Thoracic aorta (tissue), 2 donors: ENCODE measurements around the gene CREB5. TPM values are rescaled to one million over a fixed set of nuclear protein-coding genes. Genes with fewer than 3 reads are reported as not detected.

Experiments
- ATAC-seq: fragments of 150-250 bp; one replicate; pipeline ENCODE4 v1.8.0; 2017; ENCODE audit warnings: low read depth; ENCODE audit not compliant: insufficient number of reproducible peaks, low FRiP score
- DNase-seq: peaks from one replicate; pipeline ENCODE4 v3.0.0-alpha.2; 2020; ENCODE audit warnings: low spot score
- H3K27ac ChIP-seq, 2 donors: fragments of 200-600 bp; sonication (generic); 1 replicate in 1 of 2; 2 replicates in 1 of 2; pipeline ENCODE4 v1.5.1; 2016; ENCODE audit warnings: mild to moderate bottlenecking in 2 of 2, moderate library complexity in 2 of 2
- H3K27me3 ChIP-seq: fragments of 200-600 bp; sonication (generic); replicated peaks from 2 replicates; pipeline ENCODE4 v1.6.0; 2016; ENCODE audit warnings: mild to moderate bottlenecking; ENCODE audit not compliant: insufficient read depth
- H3K36me3 ChIP-seq: fragments of 200-600 bp; sonication (generic); one replicate; pipeline ENCODE4 v1.5.1; 2016
- H3K4me1 ChIP-seq, 2 donors: fragments of 200-600 bp; sonication (generic); 1 replicate in 1 of 2; 2 replicates in 1 of 2; pipeline versions ENCODE4 v1.5.1 to v1.6.0; 2016; ENCODE audit warnings: low read depth in 2 of 2, mild to moderate bottlenecking in 1 of 2; ENCODE audit not compliant: control insufficient read depth in 1 of 2
- H3K4me3 ChIP-seq: fragments of 200-600 bp; sonication (generic); 2 replicates; pipeline ENCODE4 v1.5.1; 2016; ENCODE audit warnings: mild to moderate bottlenecking
- H3K9me3 ChIP-seq: fragments of 200-600 bp; sonication (generic); 2 replicates; pipeline ENCODE4 v1.5.1; 2016
- CTCF ChIP-seq: fragments of 200-600 bp; sonication (generic); IDR thresholded peaks from one replicate; pipeline ENCODE4 v1.5.1; 2019; ENCODE audit warnings: antibody characterized with exemption
- total RNA-seq, 2 donors: library from RNA; depleted of rRNA; stranded (reverse); fragments of >200 nt; gene quantifications; one replicate each; pipeline versions ENCODE4 v1.1.0 to v1.2.3, GENCODE V29; 2016

CREB5 gene
- total RNA-seq, 2 donors from 2014 or later, result 44.4 to 49.1 TPM

DNA sequence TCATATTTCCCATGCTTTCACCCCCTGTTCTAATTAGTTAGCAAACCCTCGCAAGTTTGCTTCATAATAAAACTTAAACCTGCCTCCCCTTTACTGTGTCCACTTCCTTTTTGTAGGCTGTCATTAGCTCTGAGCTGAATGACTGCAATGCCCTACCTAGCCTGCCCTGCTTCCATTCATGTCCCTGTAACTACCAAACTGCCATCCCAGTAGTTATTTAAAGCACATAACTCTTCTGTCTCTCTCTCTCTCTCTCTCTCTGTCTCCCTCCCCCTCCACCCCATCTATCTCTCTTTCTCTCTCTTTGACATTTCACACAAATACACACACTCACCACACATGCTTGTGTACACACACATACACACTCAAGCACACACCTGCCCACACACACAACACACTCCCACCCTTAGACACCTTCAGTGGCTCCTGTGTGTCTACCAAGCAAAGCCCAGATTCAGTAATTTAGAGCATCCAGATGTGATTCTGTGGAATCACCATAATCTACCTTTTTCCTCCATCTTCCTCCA, 430.5 kb downstream of the CREB5 start:
- Histone ChIP-seq H3K27ac (no peak overlapping the region), H3K27me3 (no peaks in the 10 kb centered on the region), H3K36me3 (no peaks in the 10 kb centered on the region), H3K4me1 (no peaks in the 10 kb centered on the region), H3K4me3 (no peak overlapping the region), H3K9me3 (no peaks in the 10 kb centered on the region)
- TF ChIP-seq CTCF, result no peak
- DNase-seq (no peak), ATAC-seq (no peak)

GRCh38 chr7:28845106-28845505, 432.8 kb downstream of the CREB5 start:
- no peaks in the 10 kb centered on the region for H3K27me3 ChIP-seq
- H3K9me3 ChIP-seq, result no peaks in the 10 kb centered on the region
- ATAC-seq, result no peak
- no peak overlapping the region for H3K4me3 ChIP-seq
- no peak overlapping the region for H3K27ac ChIP-seq
- no peaks in the 10 kb centered on the region for H3K4me1 ChIP-seq
- TF ChIP-seq CTCF, result no peak
- DNase-seq, result no peak
- no peaks in the 10 kb centered on the region for H3K36me3 ChIP-seq

DNA sequence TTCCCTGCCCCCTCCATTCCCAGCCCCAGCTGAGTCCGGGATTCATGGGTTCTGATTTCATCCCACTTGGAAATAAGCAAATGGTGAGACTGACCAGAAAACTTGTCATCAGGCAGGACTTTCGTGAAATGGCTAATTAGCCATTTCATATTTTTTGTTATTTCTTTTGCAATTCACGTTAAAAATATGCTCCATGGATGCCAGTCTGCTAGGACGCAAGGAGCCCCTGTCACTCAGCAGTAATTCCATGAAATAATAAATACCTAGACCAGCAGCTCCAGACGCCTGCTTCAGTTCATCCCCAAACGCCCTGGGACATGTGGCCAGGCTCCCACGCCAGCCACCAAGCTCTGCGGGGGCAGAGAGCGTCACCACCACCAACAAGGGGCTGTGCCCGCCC, 434.9 kb downstream of the CREB5 start:
- H3K27me3 ChIP-seq, result no peaks in the 10 kb centered on the region
- H3K36me3 ChIP-seq, result no peaks in the 10 kb centered on the region
- TF ChIP-seq CTCF, result no peak
- H3K4me1 ChIP-seq, result no peaks in the 10 kb centered on the region
- H3K4me3 ChIP-seq, result no peak overlapping the region
- no peak overlapping the region for H3K27ac ChIP-seq
- DNase-seq, result no peak
- H3K9me3 ChIP-seq, result no peaks in the 10 kb centered on the region
- no peak for ATAC-seq

- H3K4me3 ChIP-seq, result no peak overlapping the region
- DNase-seq, result no peak
- no peaks in the 10 kb centered on the region for H3K27me3 ChIP-seq
- no peak overlapping the region for H3K27ac ChIP-seq
- no peak for ATAC-seq
- no peaks in the 10 kb centered on the region for H3K36me3 ChIP-seq
- no peaks in the 10 kb centered on the region for H3K9me3 ChIP-seq
- no peak for TF ChIP-seq CTCF
- H3K4me1 ChIP-seq, result no peaks in the 10 kb centered on the region
Observed at GRCh38 chr7:28847681-28848080, 435.4 kb downstream of the CREB5 start.

DNA sequence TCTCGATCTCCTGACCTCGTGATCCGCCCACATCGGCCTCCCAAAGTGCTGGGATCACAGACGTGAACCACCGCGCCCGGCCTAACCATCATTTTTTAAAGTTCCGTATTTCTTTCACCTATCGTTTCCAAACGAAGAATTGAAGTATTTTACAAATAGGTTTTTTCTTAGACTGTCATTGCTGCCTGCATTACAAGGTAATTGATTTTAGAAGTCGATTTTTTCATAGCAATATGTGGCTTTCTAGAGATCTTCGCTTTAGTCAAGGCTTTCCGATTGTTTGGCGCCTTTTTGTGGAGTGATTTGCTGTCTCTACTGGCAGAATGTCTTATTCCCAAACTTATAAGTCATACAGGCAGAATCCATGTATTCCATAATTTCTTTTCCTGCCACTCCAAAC, 436.6 kb downstream of the CREB5 start:
- Histone ChIP-seq H3K4me3 (no peak overlapping the region), H3K9me3 (no peaks in the 10 kb centered on the region), H3K4me1 (peaks cover 0 to 7% of the 10 kb centered on the region in 2 donors), H3K27me3 (no peaks in the 10 kb centered on the region), H3K27ac (no peak overlapping the region), H3K36me3 (no peaks in the 10 kb centered on the region)
- DNase-seq (no peak), ATAC-seq (no peak)
- TF ChIP-seq CTCF, result no peak
